IPS DF 6.9 (cell line): Measurements from ENCODE around the gene ESD.
"Not testable (repeated sequence)": the region's sequence is repeated elsewhere in the genome, so short reads cannot be mapped to it uniquely, and the experiment has no call there.

Experiments
- DNase-seq: peaks from one replicate; pipeline ENCODE4 v3.0.0-alpha.2; 2013; ENCODE audit warnings: low read depth, low spot score
- H3K27ac ChIP-seq: one replicate; pipeline ENCODE4 v1.5.1; 2013; ENCODE audit warnings: low read length, control low read depth
- H3K27me3 ChIP-seq: 2 replicates; pipeline ENCODE4 v1.6.1; 2013; ENCODE audit warnings: mild to moderate bottlenecking, low read length; ENCODE audit not compliant: control insufficient read depth, insufficient read depth
- H3K36me3 ChIP-seq: 2 replicates; pipeline ENCODE4 v1.6.1; 2013; ENCODE audit warnings: low read length; ENCODE audit not compliant: control insufficient read depth, insufficient read depth
- H3K4me1 ChIP-seq: 2 replicates; pipeline ENCODE4 v1.6.1; 2013; ENCODE audit warnings: low read length; ENCODE audit not compliant: control insufficient read depth, insufficient read depth
- H3K4me3 ChIP-seq: 2 replicates; pipeline ENCODE4 v1.5.1; 2013; ENCODE audit warnings: mild to moderate bottlenecking, low read length
- H3K9me3 ChIP-seq: 2 replicates; pipeline ENCODE4 v1.6.1; 2013; ENCODE audit warnings: low read length, inconsistent platforms; ENCODE audit not compliant: control insufficient read depth, insufficient read depth
- WGBS: extraction: QIAGEN DNeasy Blood & Tissue Kit; methylation state at CpG from one replicate; pipeline ENCODE4 v1.1.7; 2013; ENCODE audit warnings: mixed read lengths, missing lambda C conversion rate; ENCODE audit not compliant: insufficient read length, insufficient coverage; 5-methylcytosine and 5-hydroxymethylcytosine counted together

Gene ESD

GRCh38 chr13:46761174-46761573 lies 35.8 kb downstream of the ESD start:
- WGBS: no CpG with 5 or more reads among the region's 4 CpGs
- Histone ChIP-seq H3K27me3 (no peaks in the 10 kb centered on the region), H3K4me1 (0 out of 2 replicates have a peak, but pooled peaks cover 1% of the 10 kb centered on the region), H3K27ac (no peak overlapping the region), H3K4me3 (no peak overlapping the region), H3K36me3 (no peaks in the 10 kb centered on the region), H3K9me3 (no peaks in the 10 kb centered on the region)
- DNase-seq: no peak

GRCh38 chr13:46759846-46760245 lies 37.1 kb downstream of the ESD start:
- Histone ChIP-seq H3K4me3 (no peak overlapping the region), H3K36me3 (no peaks in the 10 kb centered on the region), H3K4me1 (0 out of 2 replicates have a peak, but pooled peaks cover 1% of the 10 kb centered on the region), H3K27me3 (no peaks in the 10 kb centered on the region), H3K27ac (no peak overlapping the region), H3K9me3 (no peaks in the 10 kb centered on the region)
- no peak for DNase-seq
- no CpG with 5 or more reads among the region's 2 CpGs for WGBS

GRCh38 chr13:46757640-46758039 lies 39.3 kb downstream of the ESD start:
- no peaks in the 10 kb centered on the region for H3K27me3 ChIP-seq
- no peaks in the 10 kb centered on the region for H3K9me3 ChIP-seq
- no peak overlapping the region for H3K27ac ChIP-seq
- no CpG with 5 or more reads among the region's 3 CpGs for WGBS
- no peaks in the 10 kb centered on the region for H3K36me3 ChIP-seq
- no peak for DNase-seq
- no peak overlapping the region for H3K4me3 ChIP-seq
- 0 out of 2 replicates have a peak, but pooled peaks cover 1% of the 10 kb centered on the region for H3K4me1 ChIP-seq

GRCh38 chr13:46756977-46757376 lies 40.0 kb downstream of the ESD start:
- Histone ChIP-seq H3K27me3 (no peaks in the 10 kb centered on the region), H3K4me1 (0 out of 2 replicates have a peak, but pooled peaks cover 1% of the 10 kb centered on the region), H3K27ac (no peak overlapping the region), H3K36me3 (no peaks in the 10 kb centered on the region), H3K9me3 (no peaks in the 10 kb centered on the region), H3K4me3 (no peak overlapping the region)
- DNase-seq: no peak
- no CpG with 5 or more reads among the region's 4 CpGs for WGBS

- H3K36me3 ChIP-seq, H3K9me3 ChIP-seq, H3K4me1 ChIP-seq, H3K27ac ChIP-seq, H3K27me3 ChIP-seq, DNase-seq, H3K4me3 ChIP-seq: not testable (repeated sequence)
- WGBS: no CpG with 5 or more reads among the region's 5 CpGs
Observed at GRCh38 chr13:46755508-46755907, 41.5 kb downstream of the ESD start.

- H3K27me3 ChIP-seq: no peaks in the 10 kb centered on the region
- H3K9me3 ChIP-seq: no peaks in the 10 kb centered on the region
- no peaks in the 10 kb centered on the region; the same call in 1 of the 2 replicates for H3K36me3 ChIP-seq
- H3K4me3 ChIP-seq: no peak overlapping the region
- H3K4me1 ChIP-seq: 0 out of 2 replicates have a peak, but pooled peaks cover 1% of the 10 kb centered on the region
- DNase-seq: no peak
- H3K27ac ChIP-seq: no peak overlapping the region
Observed at GRCh38 chr13:46754812-46755211, 42.1 kb downstream of the ESD start.

- Histone ChIP-seq H3K27ac (no peak overlapping the region), H3K27me3 (no peaks in the 10 kb centered on the region), H3K4me3 (no peak overlapping the region), H3K9me3 (no peaks in the 10 kb centered on the region), H3K4me1 (0 out of 2 replicates have a peak, but pooled peaks cover 1% of the 10 kb centered on the region), H3K36me3 (no peaks in the 10 kb centered on the region; the same call in 1 of the 2 replicates)
- WGBS: no CpG with 5 or more reads among the region's 6 CpGs
- no peak for DNase-seq
Observed at GRCh38 chr13:46753917-46754316, 43.0 kb downstream of the ESD start.

- no peaks in the 10 kb centered on the region for H3K27me3 ChIP-seq
- no peak overlapping the region for H3K4me3 ChIP-seq
- WGBS: no CpG with 5 or more reads among the region's 5 CpGs
- H3K27ac ChIP-seq: no peak overlapping the region
- no peaks in the 10 kb centered on the region for H3K9me3 ChIP-seq
- no peaks in the 10 kb centered on the region; the same call in 1 of the 2 replicates for H3K36me3 ChIP-seq
- no peak for DNase-seq
- 0 out of 2 replicates have a peak, but pooled peaks cover 1% of the 10 kb centered on the region for H3K4me1 ChIP-seq
Observed at GRCh38 chr13:46753137-46753536, 43.8 kb downstream of the ESD start.

- no CpG with 5 or more reads among the region's 7 CpGs for whole genome bisulfite sequencing
- Histone ChIP-seq H3K27ac (no peak overlapping the region), H3K9me3 (no peaks in the 10 kb centered on the region), H3K36me3 (no peaks in the 10 kb centered on the region; the same call in 1 of the 2 replicates), H3K4me3 (no peak overlapping the region), H3K27me3 (no peaks in the 10 kb centered on the region), H3K4me1 (0 out of 2 replicates have a peak, but pooled peaks cover 1% of the 10 kb centered on the region)
- no peak for DNase-seq
Observed at GRCh38 chr13:46751811-46752635, 44.9 kb downstream of the ESD start.

- H3K27me3 ChIP-seq: no peaks in the 10 kb centered on the region
- WGBS: no CpG with 5 or more reads among the region's 2 CpGs
- no peaks in the 10 kb centered on the region for H3K9me3 ChIP-seq
- no peaks in the 10 kb centered on the region for H3K4me1 ChIP-seq
- no peak for DNase-seq
- H3K27ac ChIP-seq: no peak overlapping the region
- no peak overlapping the region for H3K4me3 ChIP-seq
- no peaks in the 10 kb centered on the region; the same call in 1 of the 2 replicates for H3K36me3 ChIP-seq
Observed at GRCh38 chr13:46749951-46750350, 47.0 kb downstream of the ESD start.

GRCh38 chr13:46748300-46748699 lies 48.7 kb downstream of the ESD start:
- Histone ChIP-seq H3K4me3 (no peak overlapping the region), H3K9me3 (no peaks in the 10 kb centered on the region), H3K27ac (no peak overlapping the region), H3K36me3 (no peaks in the 10 kb centered on the region; the same call in 1 of the 2 replicates), H3K27me3 (no peaks in the 10 kb centered on the region), H3K4me1 (no peaks in the 10 kb centered on the region)
- no peak for DNase-seq
- no CpG with 5 or more reads among the region's 4 CpGs for WGBS
